HepG2 (cell line): ENCODE results near the gene TNFRSF25. TPM values are rescaled to one million over a fixed set of nuclear protein-coding genes. Genes with fewer than 3 reads are reported as not detected.

Experiments used
- AGO2 ChIP-seq: fragments of 200-400 bp; formaldehyde crosslinking; optimal IDR thresholded peaks from 2 replicates; pipeline ENCODE3; 2017; ENCODE audit warnings: mild to moderate bottlenecking, low read depth, low read length, moderate library complexity
- BRCA1 ChIP-seq: sonication (generic); formaldehyde crosslinking; IDR thresholded peaks from 2 replicates; pipeline ENCODE4 v1.4.0; 2020; ENCODE audit warnings: missing genetic modification reagents
- CENPT ChIP-seq: sonication (generic); formaldehyde crosslinking; IDR thresholded peaks from 2 replicates; pipeline ENCODE4 v1.8.0; 2022; ENCODE audit warnings: low read depth, mild to moderate bottlenecking, moderate library complexity, missing genetic modification reagents
- EHMT2 ChIP-seq: fragments of 200-600 bp; sonication (generic); IDR thresholded peaks from 2 replicates; pipeline ENCODE4 v1.7.0; 2017; ENCODE audit warnings: antibody characterized with exemption, low read depth, low read length, borderline replicate concordance
- HNF1A ChIP-seq, 2 experiments: sonication (generic) in 1 of 2; formaldehyde crosslinking in 1 of 2; IDR thresholded peaks; 2 replicates each; pipeline versions ENCODE4 v1.4.0 to v1.6.1; 2016 to 2020; ENCODE audit warnings: borderline replicate concordance in 1 of 2, low read depth in 1 of 2, mild to moderate bottlenecking in 1 of 2, missing genetic modification reagents in 1 of 2
- KDM3A ChIP-seq: IDR thresholded peaks from 2 replicates; pipeline ENCODE4 v1.6.1; 2018; ENCODE audit warnings: low read depth, missing compliant biosample characterization
- NCOR1 ChIP-seq: fragments of 200-600 bp; sonication (generic); IDR thresholded peaks from 2 replicates; pipeline ENCODE4 v1.7.0; 2017; ENCODE audit warnings: antibody characterized with exemption, low read length, borderline replicate concordance
- PRMT3 ChIP-seq: sonication (generic); formaldehyde crosslinking; IDR thresholded peaks from 2 replicates; pipeline ENCODE4 v1.8.1; 2022; ENCODE audit warnings: low read depth, mild to moderate bottlenecking, moderate library complexity, missing genetic modification reagents, borderline replicate concordance
- RAD21 ChIP-seq: fragments of 450-650 bp; formaldehyde crosslinking; IDR thresholded peaks from 2 replicates; pipeline ENCODE4 v1.5.0; 2020; ENCODE audit warnings: mild to moderate bottlenecking
- SAFB2 ChIP-seq: sonication (generic); formaldehyde crosslinking; IDR thresholded peaks from 2 replicates; pipeline ENCODE4 v1.5.1; 2020; ENCODE audit warnings: missing genetic modification reagents, low read depth, mild to moderate bottlenecking, borderline replicate concordance
- THAP11 ChIP-seq: IDR thresholded peaks from 2 replicates; pipeline ENCODE4 v1.6.1; 2016; ENCODE audit warnings: missing biosample characterization, missing genetic modification reagents
- ZNF205 ChIP-seq: IDR thresholded peaks from 2 replicates; pipeline ENCODE4 v1.6.1; 2018; ENCODE audit warnings: missing biosample characterization, missing genetic modification reagents
- ZNF546 ChIP-seq: sonication (generic); formaldehyde crosslinking; conservative IDR thresholded peaks from 2 replicates; pipeline ENCODE4 v1.8.1; 2023; ENCODE audit warnings: mild to moderate bottlenecking, missing genetic modification reagents
- ZNF768 ChIP-seq: sonication (generic); formaldehyde crosslinking; IDR thresholded peaks from 2 replicates; pipeline ENCODE4 v1.4.0; 2020; ENCODE audit warnings: missing genetic modification reagents
- ZSCAN20 ChIP-seq: sonication (generic); formaldehyde crosslinking; IDR thresholded peaks from 2 replicates; pipeline ENCODE4 v1.4.0; 2020; ENCODE audit warnings: missing genetic modification reagents, mild to moderate bottlenecking, borderline replicate concordance
- polyA plus RNA-seq, 8 experiments: library from polyadenylated mRNA; depleted of rRNA in 3 of 8; stranded (reverse) in 7 of 8; unstranded in 1 of 8; fragments of >200 nt; fragmentation: Illumina TruSeq in 4 of 8; extraction: Trizol in 4 of 8; gene quantifications; 2 replicates each; pipeline versions ENCODE4 v1.2.1 to v1.2.3, GENCODE V29; 2011 to 2016; ENCODE audit warnings: low read depth in 4 of 8, missing spikeins in 1 of 8, mixed read lengths in 1 of 8; ENCODE audit not compliant: insufficient read depth in 1 of 8
- total RNA-seq, 5 experiments: library from RNA; depleted of rRNA; stranded (reverse); fragments of >200 nt; fragmentation: Illumina TruSeq; extraction: Trizol; gene quantifications; 2 replicates each; pipeline ENCODE4 v1.2.3, GENCODE V29; 2016; ENCODE audit warnings: low read depth in 1 of 5
- TF ChIP-seq, protein P1 (sequence below): sonication (generic); formaldehyde crosslinking; IDR thresholded peaks from 2 replicates; pipeline ENCODE4 v1.5.1; 2020; ENCODE audit warnings: mild to moderate bottlenecking, missing genetic modification reagents, moderate library complexity
- TF ChIP-seq, protein P2 (sequence below): sonication (generic); formaldehyde crosslinking; IDR thresholded peaks from 2 replicates; pipeline ENCODE4 v1.8.0; 2022; ENCODE audit warnings: mild to moderate bottlenecking, missing genetic modification reagents
- TF ChIP-seq, protein P3 (sequence below): sonication (generic); formaldehyde crosslinking; IDR thresholded peaks from 2 replicates; pipeline ENCODE4 v1.4.0; 2020; ENCODE audit warnings: missing genetic modification reagents, borderline replicate concordance

The TNFRSF25 gene
- total and polyA plus RNA-seq, 2 of the 13 experiments (the other 11 are each of a cell fraction or from before 2014, with no cell fraction given) = 1.4 to 1.5 TPM

DNA sequence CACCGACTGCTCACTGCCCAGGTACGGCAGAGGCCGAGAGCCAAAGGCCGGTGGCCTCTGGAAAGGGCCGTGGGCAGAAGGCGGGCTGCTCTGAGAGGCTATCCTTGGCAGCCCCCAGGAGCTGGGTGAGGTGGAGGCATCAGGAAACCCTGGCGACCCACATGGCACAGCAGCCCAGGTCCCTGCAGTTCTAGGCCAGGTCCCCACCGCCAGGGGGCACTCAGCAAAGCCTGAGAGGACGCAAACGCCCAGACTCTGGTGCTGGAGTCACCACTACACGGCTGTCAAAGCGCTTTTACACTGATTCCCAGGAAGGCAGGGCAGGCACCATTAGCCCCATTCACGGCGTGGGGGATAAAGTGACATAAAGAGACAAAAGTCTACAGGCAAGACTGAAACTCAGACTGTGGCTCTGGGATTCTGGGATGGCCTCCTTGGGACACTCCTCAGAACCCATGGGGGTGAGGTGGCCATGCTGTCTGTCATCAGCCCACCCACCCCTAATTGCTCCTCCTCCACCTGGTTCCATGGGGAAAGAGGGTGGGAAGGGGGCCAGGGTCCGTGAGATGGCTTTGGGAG is 20.5 kb upstream of the TNFRSF25 start (continued):
- TF ChIP-seq HNF1A (IDR thresholded peaks at IDR 0.05; ENCODE audit: low read depth) = no peak
- no peak for TF ChIP-seq HNF1A (CRISPR knock-in tag; IDR thresholded peaks at IDR 0.05; ENCODE audit: borderline replicate concordance)
- TF ChIP-seq BRCA1 (CRISPR knock-in tag) = no peak
- peak; percentile 42; the same call in 1 of the 2 replicates for TF ChIP-seq ZNF768 (CRISPR knock-in tag)
- TF ChIP-seq AGO2 = no peak
- TF ChIP-seq KDM3A (CRISPR knock-in tag) = no peak
- TF ChIP-seq SAFB2 (CRISPR knock-in tag) = no peak
- TF ChIP-seq, protein P1, sequence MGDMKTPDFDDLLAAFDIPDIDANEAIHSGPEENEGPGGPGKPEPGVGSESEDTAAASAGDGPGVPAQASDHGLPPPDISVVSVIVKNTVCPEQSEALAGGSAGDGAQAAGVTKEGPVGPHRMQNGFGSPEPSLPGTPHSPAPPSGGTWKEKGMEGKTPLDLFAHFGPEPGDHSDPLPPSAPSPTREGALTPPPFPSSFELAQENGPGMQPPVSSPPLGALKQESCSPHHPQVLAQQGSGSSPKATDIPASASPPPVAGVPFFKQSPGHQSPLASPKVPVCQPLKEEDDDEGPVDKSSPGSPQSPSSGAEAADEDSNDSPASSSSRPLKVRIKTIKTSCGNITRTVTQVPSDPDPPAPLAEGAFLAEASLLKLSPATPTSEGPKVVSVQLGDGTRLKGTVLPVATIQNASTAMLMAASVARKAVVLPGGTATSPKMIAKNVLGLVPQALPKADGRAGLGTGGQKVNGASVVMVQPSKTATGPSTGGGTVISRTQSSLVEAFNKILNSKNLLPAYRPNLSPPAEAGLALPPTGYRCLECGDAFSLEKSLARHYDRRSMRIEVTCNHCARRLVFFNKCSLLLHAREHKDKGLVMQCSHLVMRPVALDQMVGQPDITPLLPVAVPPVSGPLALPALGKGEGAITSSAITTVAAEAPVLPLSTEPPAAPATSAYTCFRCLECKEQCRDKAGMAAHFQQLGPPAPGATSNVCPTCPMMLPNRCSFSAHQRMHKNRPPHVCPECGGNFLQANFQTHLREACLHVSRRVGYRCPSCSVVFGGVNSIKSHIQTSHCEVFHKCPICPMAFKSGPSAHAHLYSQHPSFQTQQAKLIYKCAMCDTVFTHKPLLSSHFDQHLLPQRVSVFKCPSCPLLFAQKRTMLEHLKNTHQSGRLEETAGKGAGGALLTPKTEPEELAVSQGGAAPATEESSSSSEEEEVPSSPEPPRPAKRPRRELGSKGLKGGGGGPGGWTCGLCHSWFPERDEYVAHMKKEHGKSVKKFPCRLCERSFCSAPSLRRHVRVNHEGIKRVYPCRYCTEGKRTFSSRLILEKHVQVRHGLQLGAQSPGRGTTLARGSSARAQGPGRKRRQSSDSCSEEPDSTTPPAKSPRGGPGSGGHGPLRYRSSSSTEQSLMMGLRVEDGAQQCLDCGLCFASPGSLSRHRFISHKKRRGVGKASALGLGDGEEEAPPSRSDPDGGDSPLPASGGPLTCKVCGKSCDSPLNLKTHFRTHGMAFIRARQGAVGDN (CRISPR knock-in tag) = peak; percentile 57
- TF ChIP-seq THAP11 (CRISPR knock-in tag) = 0 out of 2 replicates have a peak, but pooled peaks have one; percentile 27
- no peak for TF ChIP-seq EHMT2
- TF ChIP-seq PRMT3 (CRISPR knock-in tag) = no peak
- TF ChIP-seq CENPT = no peak
- TF ChIP-seq, protein P2, sequence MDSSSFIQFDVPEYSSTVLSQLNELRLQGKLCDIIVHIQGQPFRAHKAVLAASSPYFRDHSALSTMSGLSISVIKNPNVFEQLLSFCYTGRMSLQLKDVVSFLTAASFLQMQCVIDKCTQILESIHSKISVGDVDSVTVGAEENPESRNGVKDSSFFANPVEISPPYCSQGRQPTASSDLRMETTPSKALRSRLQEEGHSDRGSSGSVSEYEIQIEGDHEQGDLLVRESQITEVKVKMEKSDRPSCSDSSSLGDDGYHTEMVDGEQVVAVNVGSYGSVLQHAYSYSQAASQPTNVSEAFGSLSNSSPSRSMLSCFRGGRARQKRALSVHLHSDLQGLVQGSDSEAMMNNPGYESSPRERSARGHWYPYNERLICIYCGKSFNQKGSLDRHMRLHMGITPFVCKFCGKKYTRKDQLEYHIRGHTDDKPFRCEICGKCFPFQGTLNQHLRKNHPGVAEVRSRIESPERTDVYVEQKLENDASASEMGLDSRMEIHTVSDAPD (CRISPR knock-in tag) = 0 out of 2 replicates have a peak, but pooled peaks have one; percentile 35
- TF ChIP-seq, protein P3, sequence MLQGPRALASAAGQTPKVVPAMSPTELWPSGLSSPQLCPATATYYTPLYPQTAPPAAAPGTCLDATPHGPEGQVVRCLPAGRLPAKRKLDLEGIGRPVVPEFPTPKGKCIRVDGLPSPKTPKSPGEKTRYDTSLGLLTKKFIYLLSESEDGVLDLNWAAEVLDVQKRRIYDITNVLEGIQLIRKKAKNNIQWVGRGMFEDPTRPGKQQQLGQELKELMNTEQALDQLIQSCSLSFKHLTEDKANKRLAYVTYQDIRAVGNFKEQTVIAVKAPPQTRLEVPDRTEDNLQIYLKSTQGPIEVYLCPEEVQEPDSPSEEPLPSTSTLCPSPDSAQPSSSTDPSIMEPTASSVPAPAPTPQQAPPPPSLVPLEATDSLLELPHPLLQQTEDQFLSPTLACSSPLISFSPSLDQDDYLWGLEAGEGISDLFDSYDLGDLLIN = no peak
- TF ChIP-seq NCOR1 = no peak
- no peak for TF ChIP-seq ZSCAN20 (CRISPR knock-in tag)
- TF ChIP-seq ZNF546 = 0 out of 2 replicates have a peak, but pooled peaks have one; percentile 55
- no peak for TF ChIP-seq ZNF205 (CRISPR knock-in tag)
- peak; percentile 85 for TF ChIP-seq RAD21 (CRISPR knock-in tag)
